GM12878 (cell line): ENCODE results near the gene INO80. TPM values are rescaled to one million over a fixed set of nuclear protein-coding genes. Genes with fewer than 3 reads are reported as not detected.

Experiments used
- ATAC-seq: fragments of 200-7000 bp; cut with Tn5 transposase; 3 replicates; pipeline ENCODE4 v1.9.1; 2020; ENCODE audit warnings: mild to moderate bottlenecking, moderate library complexity
- BruUV-seq: library from RNA; stranded (reverse); fragments of 400-500 nt; replicated peaks from 2 replicates; lab custom pipeline; 2021; lab: Mats Ljungman, UMichigan
- CTCF ChIA-PET: fragments of 300-600 bp; sonication (Branson Sonifier 250); formaldehyde crosslinking; extraction: SDS; loops from one replicate; lab custom pipeline; 2021; ENCODE audit warnings: inconsistent platforms; lab: Yijun Ruan, JAX
- POLR2A ChIA-PET: fragments of 350-600 bp; formaldehyde crosslinking; extraction: SDS; loops from one replicate; lab custom pipeline; 2021; ENCODE audit warnings: inconsistent platforms; lab: Charles Lee
- RAD21 ChIA-PET: fragments of 300-600 bp; sonication (Branson Sonifier 250); formaldehyde crosslinking; loops from one replicate; lab custom pipeline; 2023; ENCODE audit warnings: antibody characterized with exemption; ENCODE audit not compliant: unreplicated experiment; lab: Charles Lee
- SMC1A ChIA-PET: fragments of 300-600 bp; sonication (Branson Sonifier 250); formaldehyde crosslinking; loops from one replicate; lab custom pipeline; 2023; ENCODE audit not compliant: unreplicated experiment, uncharacterized antibody; lab: Charles Lee
- DNase-seq: peaks from one replicate; pipeline ENCODE4 v3.0.0-alpha.2; 2011; ENCODE audit warnings: low read depth, low spot score
- FAIRE-seq: peaks from 3 replicates; lab custom pipeline; 2011; peaks lifted over from hg19 to GRCh38; lab: Jason Lieb, UNC
- H2AFZ ChIP-seq: 2 replicates; pipeline ENCODE4 v1.6.0; 2011; ENCODE audit warnings: low read depth, low read length, control low read depth; ENCODE audit not compliant: control insufficient read depth
- H3K27ac ChIP-seq: 2 replicates; pipeline ENCODE4 v1.5.1; 2011; ENCODE audit warnings: control low read depth; ENCODE audit not compliant: control insufficient read depth, insufficient read depth
- H3K27me3 ChIP-seq, 2 experiments: replicated peaks in 1 of 2; 2 replicates each; pipeline versions ENCODE4 v1.6.0 to v1.6.1; 2011; ENCODE audit warnings: low read length in 1 of 2; ENCODE audit not compliant: control insufficient read depth in 2 of 2, insufficient read depth in 2 of 2
- H3K36me3 ChIP-seq, 2 experiments: 2 replicates each; pipeline ENCODE4 v1.5.1; 2011; ENCODE audit warnings: low read length in 1 of 2; ENCODE audit not compliant: control insufficient read depth in 2 of 2, insufficient read depth in 2 of 2
- H3K4me1 ChIP-seq: 2 replicates; pipeline ENCODE4 v1.6.1; 2011; ENCODE audit warnings: mild to moderate bottlenecking, low read length, moderate library complexity, mixed read lengths; ENCODE audit not compliant: control insufficient read depth, insufficient read depth
- H3K4me2 ChIP-seq: 2 replicates; pipeline ENCODE4 v1.6.0; 2011; ENCODE audit warnings: control low read depth; ENCODE audit not compliant: control insufficient read depth, insufficient read depth
- H3K4me3 ChIP-seq: fragments of 200-600 bp; sonication (generic); 2 replicates; pipeline ENCODE4 v1.5.1; 2016
- H3K79me2 ChIP-seq: 2 replicates; pipeline ENCODE4 v1.6.0; 2011; ENCODE audit warnings: low read length; ENCODE audit not compliant: control insufficient read depth, insufficient read depth
- H3K9ac ChIP-seq: 2 replicates; pipeline ENCODE4 v1.8.0; 2011; ENCODE audit warnings: low read length, control low read depth, mixed read lengths; ENCODE audit not compliant: control insufficient read depth, insufficient read depth
- H3K9me3 ChIP-seq: replicated peaks from 3 replicates; pipeline ENCODE4 v1.5.1; 2011; ENCODE audit warnings: mild to moderate bottlenecking, low read length; ENCODE audit not compliant: control insufficient read depth, insufficient read depth
- H4K20me1 ChIP-seq: 2 replicates; pipeline ENCODE4 v1.6.0; 2011; ENCODE audit not compliant: control insufficient read depth, insufficient read depth
- BCL11A ChIP-seq: IDR thresholded peaks from 2 replicates; pipeline ENCODE4 v1.6.1; 2011; ENCODE audit warnings: low read depth, low read length
- CREM ChIP-seq: IDR thresholded peaks from 2 replicates; pipeline ENCODE4 v1.6.1; 2014; ENCODE audit warnings: antibody characterized with exemption, low read depth
- GABPA ChIP-seq: IDR thresholded peaks from 2 replicates; pipeline ENCODE4 v1.6.1; 2014; ENCODE audit warnings: antibody characterized with exemption, low read depth, mild to moderate bottlenecking, inconsistent platforms
- IKZF1 ChIP-seq: fragments of 450-650 bp; conservative IDR thresholded peaks from 2 replicates; pipeline ENCODE4 v1.6.1; 2017; ENCODE audit warnings: antibody characterized with exemption, mild to moderate bottlenecking
- SIN3A ChIP-seq: IDR thresholded peaks from 2 replicates; pipeline ENCODE4 v1.6.1; 2012; ENCODE audit warnings: low read depth, low read length, improper control_type of control experiment
- SMAD1 ChIP-seq: fragments of 450-650 bp; IDR thresholded peaks from 2 replicates; pipeline ENCODE4 v1.6.1; 2018; ENCODE audit warnings: mild to moderate bottlenecking, low read depth; ENCODE audit not compliant: partially characterized antibody
- SUZ12 ChIP-seq: fragments of 200-600 bp; sonication (generic); IDR thresholded peaks from one replicate; pipeline ENCODE4 v1.6.1; 2018; ENCODE audit warnings: antibody characterized with exemption, mild to moderate bottlenecking; ENCODE audit not compliant: unreplicated experiment
- TCF12 ChIP-seq: IDR thresholded peaks from 2 replicates; pipeline ENCODE4 v1.6.1; 2011; ENCODE audit warnings: low read depth, mild to moderate bottlenecking, low read length
- TCF7 ChIP-seq: IDR thresholded peaks from 2 replicates; pipeline ENCODE4 v1.6.1; 2014; ENCODE audit warnings: antibody characterized with exemption, borderline replicate concordance
- WGBS: methylation state at CpG from one replicate; pipeline ENCODE4 v1.1.6; 2016; ENCODE audit warnings: low lambda C conversion rate; ENCODE audit not compliant: insufficient replicate concordance, insufficient coverage; ENCODE audit errors: missing lambda C conversion rate; 5-methylcytosine and 5-hydroxymethylcytosine counted together
- in situ Hi-C: fragments of 300-500 bp; cut with MboI; formaldehyde crosslinking; loops from 9 replicates; pipeline ENCODE4 v1.14.3; 2018; ENCODE audit warnings: mixed read lengths
- intact Hi-C: fragments of 100-400 bp; cut with micrococcal nuclease; formaldehyde crosslinking; loops from one replicate; pipeline ENCODE4 v1.14.2; 2022; ENCODE audit not compliant: unreplicated experiment
- polyA plus RNA-seq, 11 experiments: library from polyadenylated mRNA; depleted of rRNA in 4 of 11; unstranded in 6 of 11; stranded (reverse) in 5 of 11; fragments of >200 nt; fragmentation: Nextera tagmentation in 4 of 11; fragmentation: Illumina TruSeq in 1 of 11; extraction: Ambion mirVana in 4 of 11; extraction: Trizol in 1 of 11; gene quantifications; 1 replicate in 1 of 11; 2 replicates in 10 of 11; pipeline versions ENCODE4 v1.2.1 to v1.2.3, GENCODE V29; 2011 to 2016; ENCODE audit warnings: inconsistent platforms in 2 of 11, missing spikeins in 2 of 11, low read depth in 1 of 11
- total RNA-seq, 4 experiments: library from RNA; depleted of rRNA in 3 of 4; stranded (reverse); fragments of >200 nt in 3 of 4; fragmentation: Illumina TruSeq in 1 of 4; extraction: Trizol in 1 of 4; gene quantifications; 2 replicates each; pipeline versions ENCODE4 v1.2.1 to v1.2.3, GENCODE V29; 2013 to 2021

The INO80 gene
- total and polyA plus RNA-seq, 10 of the 15 experiments (the other 5 are each of a cell fraction or from before 2014, with no cell fraction given) = 4.5 to 25.0 (median 14.2) TPM

DNA sequence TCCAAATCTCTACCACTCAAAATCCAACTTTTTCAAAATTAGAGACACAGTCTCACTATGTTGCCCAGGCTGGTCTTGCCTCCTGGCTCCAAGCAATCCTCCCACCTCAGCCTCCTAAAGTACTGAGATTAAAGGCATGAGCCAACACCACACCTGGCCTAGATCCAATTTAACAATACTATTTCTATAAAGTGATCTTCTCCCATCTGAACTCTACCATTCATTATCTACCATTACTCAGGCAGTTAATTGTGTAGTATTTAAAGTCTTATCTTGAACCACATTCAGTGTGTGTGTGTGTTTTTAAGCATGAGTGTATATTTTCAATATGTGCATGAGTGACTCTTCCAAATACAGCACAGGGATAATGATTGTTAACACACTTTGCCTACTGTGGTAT is 77.0 kb downstream of the INO80 start:
- Histone ChIP-seq H3K79me2 (no peaks in the 10 kb centered on the region), H3K4me2 (no peak overlapping the region), H3K9ac (no peak overlapping the region), H3K27ac (no peak overlapping the region), H3K4me1 (no peaks in the 10 kb centered on the region), H2AFZ (no peak overlapping the region), H4K20me1 (no peaks in the 10 kb centered on the region), H3K27me3 (no peaks in the 10 kb centered on the region), H3K9me3 (no peaks in the 10 kb centered on the region), H3K4me3 (no peak overlapping the region), H3K36me3 (peaks cover 3 to 24% of the 10 kb centered on the region in 2 experiments; a peak in 3 of 4 replicates)
- DNase-seq (no peak), FAIRE-seq (no peak), ATAC-seq (no peak)
- intact Hi-C loops (no loop called here), in situ Hi-C loops (no loop called here)
- no TSS peak for BruUV-seq
- RAD21 ChIA-PET = no interaction called here
- POLR2A ChIA-PET = no interaction called here
- CTCF ChIA-PET = no interaction called here
- TF ChIP-seq SMAD1 (no peak), CREM (no peak), TCF12 (no peak), GABPA (no peak), TCF7 (no peak)
- SMC1A ChIA-PET = no interaction called here

DNA sequence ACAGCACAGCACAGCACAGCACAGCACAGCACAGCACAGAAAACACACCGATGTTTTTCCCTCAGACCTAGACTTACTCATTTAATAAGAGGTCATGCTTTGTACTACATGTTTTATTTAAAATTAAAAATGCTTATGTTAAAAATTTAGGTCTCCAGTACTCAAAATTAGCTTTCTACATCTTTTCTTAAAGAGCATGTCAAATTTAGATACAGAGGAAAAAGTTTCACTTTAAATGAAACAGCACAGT is 84.1 kb downstream of the INO80 start:
- intact Hi-C loops (no loop called here), in situ Hi-C loops (no loop called here)
- Histone ChIP-seq H3K4me3 (no peak overlapping the region), H3K9ac (no peak overlapping the region), H2AFZ (no peak overlapping the region), H3K27ac (no peak overlapping the region), H3K36me3 (peaks cover 2 to 7% of the 10 kb centered on the region in 2 experiments; a peak in 3 of 4 replicates), H4K20me1 (no peaks in the 10 kb centered on the region), H3K4me1 (no peaks in the 10 kb centered on the region), H3K79me2 (no peaks in the 10 kb centered on the region), H3K27me3 (no peaks in the 10 kb centered on the region), H3K4me2 (no peak overlapping the region), H3K9me3 (no peaks in the 10 kb centered on the region)
- POLR2A ChIA-PET = no interaction called here
- CTCF ChIA-PET = no interaction called here
- ATAC-seq (no peak), FAIRE-seq (no peak), DNase-seq (no peak)
- SMC1A ChIA-PET = no interaction called here
- no peak for TF ChIP-seq TCF12
- no peak for TF ChIP-seq SIN3A
- TF ChIP-seq IKZF1 = no peak
- no peak for TF ChIP-seq BCL11A
- no peak for TF ChIP-seq GABPA
- TF ChIP-seq SUZ12 = no peak
- no TSS peak for BruUV-seq
- RAD21 ChIA-PET = no interaction called here
- WGBS = 100% methylated on average over 1 of the region's 1 CpG
